ENCODE data around the gene SIX4.
"Not testable (repeated sequence)": the region's sequence is repeated elsewhere in the genome, so short reads cannot be mapped to it uniquely, and the experiment has no call there.

Gene SIX4

DNA sequence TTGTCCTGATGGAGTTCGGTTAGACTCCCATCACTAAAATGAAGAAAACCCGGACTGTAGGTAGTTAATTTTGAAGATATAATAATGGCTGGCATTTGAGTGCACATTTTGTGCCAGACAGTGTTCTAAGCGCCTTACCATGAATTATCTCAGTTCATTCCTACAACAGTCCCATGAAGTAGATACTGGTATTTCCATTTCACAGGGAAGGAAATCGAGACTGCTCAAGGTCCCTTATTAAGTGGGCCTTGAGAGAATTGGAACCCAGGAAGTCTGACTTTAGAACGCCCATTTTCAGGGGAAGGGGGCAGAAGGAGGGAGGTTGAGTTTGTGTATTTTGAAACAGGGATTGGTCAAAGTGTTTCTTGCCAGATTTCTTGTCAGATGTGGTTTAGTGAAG lies 11.3 kb upstream of the SIX4 start:
- no peaks in the 10 kb centered on the region for H3K9me3 ChIP-seq (ENCODE audit: insufficient read depth, low read length, severe bottlenecking)
- H3K4me1 ChIP-seq (ENCODE audit: insufficient read depth, low read length): peaks cover 21% of the 10 kb centered on the region
- H3K27ac ChIP-seq (ENCODE audit: low read length): peak overlapping the region; percentile 85
- H2AFZ ChIP-seq (ENCODE audit: low read depth, low read length): peak overlapping the region; percentile 96
- peaks cover 54% of the 10 kb centered on the region for H3K79me2 ChIP-seq (ENCODE audit: insufficient read depth, low read length)
- peak overlapping the region; percentile 80 to 87 for H3K4me3 ChIP-seq (ENCODE audit: low read depth in 1 of 2, low read length in 2 of 2)
- peak; percentile 33; the same call in 1 of the 3 replicates for ATAC-seq (ENCODE audit: insufficient read depth, low read depth)
- peak overlapping the region; percentile 80 for H3K9ac ChIP-seq (ENCODE audit: low read depth, low read length)
- H3K27me3 ChIP-seq (ENCODE audit: insufficient read depth, low read length, poor library complexity): peaks cover 5% of the 10 kb centered on the region
- H4K20me1 ChIP-seq (ENCODE audit: insufficient read depth, low read length): peaks cover 6% of the 10 kb centered on the region; the same call in 1 of the 2 replicates
- H3K4me2 ChIP-seq (ENCODE audit: insufficient read depth, low read length): peak overlapping the region; percentile 84
- peak; percentile 18 for DNase-seq
- no peaks in the 10 kb centered on the region for H3K36me3 ChIP-seq (ENCODE audit: insufficient read depth, low read length)
- TF ChIP-seq, protein P1, sequence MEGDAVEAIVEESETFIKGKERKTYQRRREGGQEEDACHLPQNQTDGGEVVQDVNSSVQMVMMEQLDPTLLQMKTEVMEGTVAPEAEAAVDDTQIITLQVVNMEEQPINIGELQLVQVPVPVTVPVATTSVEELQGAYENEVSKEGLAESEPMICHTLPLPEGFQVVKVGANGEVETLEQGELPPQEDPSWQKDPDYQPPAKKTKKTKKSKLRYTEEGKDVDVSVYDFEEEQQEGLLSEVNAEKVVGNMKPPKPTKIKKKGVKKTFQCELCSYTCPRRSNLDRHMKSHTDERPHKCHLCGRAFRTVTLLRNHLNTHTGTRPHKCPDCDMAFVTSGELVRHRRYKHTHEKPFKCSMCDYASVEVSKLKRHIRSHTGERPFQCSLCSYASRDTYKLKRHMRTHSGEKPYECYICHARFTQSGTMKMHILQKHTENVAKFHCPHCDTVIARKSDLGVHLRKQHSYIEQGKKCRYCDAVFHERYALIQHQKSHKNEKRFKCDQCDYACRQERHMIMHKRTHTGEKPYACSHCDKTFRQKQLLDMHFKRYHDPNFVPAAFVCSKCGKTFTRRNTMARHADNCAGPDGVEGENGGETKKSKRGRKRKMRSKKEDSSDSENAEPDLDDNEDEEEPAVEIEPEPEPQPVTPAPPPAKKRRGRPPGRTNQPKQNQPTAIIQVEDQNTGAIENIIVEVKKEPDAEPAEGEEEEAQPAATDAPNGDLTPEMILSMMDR (IDR thresholded peaks at IDR 0.05; ENCODE audit: borderline replicate concordance, extremely low read depth, low read length, poor library complexity, severe bottlenecking): no peak
- no peak for TF ChIP-seq EZH2 (IDR thresholded peaks at IDR 0.05; ENCODE audit: borderline replicate concordance, low read depth, low read length, severe bottlenecking)

DNA sequence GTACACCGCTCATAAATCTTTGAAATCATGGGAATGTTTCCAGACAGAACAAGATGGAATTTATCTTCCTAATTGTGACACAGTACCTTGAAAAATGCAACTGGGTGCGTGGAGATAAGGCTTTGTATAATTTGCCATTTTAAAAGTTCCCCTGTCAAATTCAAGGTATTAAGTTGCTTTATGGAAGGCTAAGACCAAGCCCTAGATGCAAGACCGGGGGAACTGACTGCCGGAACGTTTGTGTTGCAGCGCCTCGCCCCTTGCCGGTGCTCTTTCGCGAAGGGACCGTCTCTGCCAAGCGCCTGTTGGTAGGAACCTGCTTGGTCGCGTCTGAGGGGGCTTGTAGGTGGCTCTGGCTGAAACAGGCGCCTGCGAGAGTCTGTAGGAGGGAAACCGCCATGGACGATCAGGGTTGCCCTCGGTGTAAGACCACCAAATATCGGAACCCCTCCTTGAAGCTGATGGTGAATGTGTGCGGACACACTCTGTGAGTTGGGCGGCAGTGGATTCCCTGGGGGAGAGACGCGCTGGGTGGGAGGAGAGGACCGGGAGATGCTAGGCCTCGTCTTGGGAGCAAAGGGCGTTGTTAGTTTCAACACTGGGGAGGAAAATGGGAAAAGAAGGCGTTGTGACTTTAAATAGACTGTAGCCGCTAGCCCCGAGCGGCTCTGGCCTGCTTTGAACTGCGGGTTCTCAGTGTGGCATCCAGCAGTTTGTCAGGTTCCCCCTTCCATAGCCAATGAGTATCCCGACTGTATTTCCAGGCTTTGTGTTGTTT lies 10.5 kb upstream of the SIX4 start, which contains the start of gene MNAT1:
MNAT1 (plus strand) TSS at position 297 of the 778 bp plus-strand sequence; CDS start at position 399, 102 bp downstream.
- H2AFZ ChIP-seq (ENCODE audit: low read depth, low read length): peak within 1 kb of the TSS; percentile 96
- peaks cover 5% of the 10 kb centered on the region for H3K27me3 ChIP-seq (ENCODE audit: insufficient read depth, low read length, poor library complexity)
- peak within 1 kb of the TSS; percentile 84 for H3K4me2 ChIP-seq (ENCODE audit: insufficient read depth, low read length)
- ATAC-seq (ENCODE audit: insufficient read depth, low read depth): peak; percentile 97
- H3K79me2 ChIP-seq (ENCODE audit: insufficient read depth, low read length): peaks cover 47% of the 10 kb centered on the region
- H3K9ac ChIP-seq (ENCODE audit: low read depth, low read length): peak within 1 kb of the TSS; percentile 80
- peak within 1 kb of the TSS; percentile 80 to 87 for H3K4me3 ChIP-seq (ENCODE audit: low read depth in 1 of 2, low read length in 2 of 2)
- peak within 1 kb of the TSS; percentile 85 for H3K27ac ChIP-seq (ENCODE audit: low read length)
- H4K20me1 ChIP-seq (ENCODE audit: insufficient read depth, low read length): peaks cover 6% of the 10 kb centered on the region; the same call in 1 of the 2 replicates
- H3K36me3 ChIP-seq (ENCODE audit: insufficient read depth, low read length): no peaks in the 10 kb centered on the region
- peak; percentile 87 for DNase-seq
- no peaks in the 10 kb centered on the region for H3K9me3 ChIP-seq (ENCODE audit: insufficient read depth, low read length, severe bottlenecking)
- TF ChIP-seq, protein P1 (IDR thresholded peaks at IDR 0.05; ENCODE audit: borderline replicate concordance, extremely low read depth, low read length, poor library complexity, severe bottlenecking): no peak
- no peak for TF ChIP-seq EZH2 (IDR thresholded peaks at IDR 0.05; ENCODE audit: borderline replicate concordance, low read depth, low read length, severe bottlenecking)
- peaks cover 21% of the 10 kb centered on the region for H3K4me1 ChIP-seq (ENCODE audit: insufficient read depth, low read length)

GRCh38 chr14:60732840-60733483 lies 8.8 kb upstream of the SIX4 start:
- no peak for TF ChIP-seq EZH2 (IDR thresholded peaks at IDR 0.05; ENCODE audit: borderline replicate concordance, low read depth, low read length, severe bottlenecking)
- TF ChIP-seq, protein P1 (IDR thresholded peaks at IDR 0.05; ENCODE audit: borderline replicate concordance, extremely low read depth, low read length, poor library complexity, severe bottlenecking): no peak
- ATAC-seq (ENCODE audit: insufficient read depth, low read depth): no peak
- 0 out of 2 replicates have a peak, but pooled peaks cover 2% of the 10 kb centered on the region for H4K20me1 ChIP-seq (ENCODE audit: insufficient read depth, low read length)
- H3K4me1 ChIP-seq (ENCODE audit: insufficient read depth, low read length): peaks cover 21% of the 10 kb centered on the region
- no peaks in the 10 kb centered on the region for H3K9me3 ChIP-seq (ENCODE audit: insufficient read depth, low read length, severe bottlenecking)
- no peak overlapping the region for H3K4me3 ChIP-seq (ENCODE audit: low read depth in 1 of 2, low read length in 2 of 2)
- H3K36me3 ChIP-seq (ENCODE audit: insufficient read depth, low read length): no peaks in the 10 kb centered on the region
- H3K27ac ChIP-seq (ENCODE audit: low read length): no peak overlapping the region
- DNase-seq: no peak
- no peak overlapping the region for H3K4me2 ChIP-seq (ENCODE audit: insufficient read depth, low read length)
- H2AFZ ChIP-seq (ENCODE audit: low read depth, low read length): peak overlapping the region; percentile 46; the same call in 1 of the 2 replicates
- H3K9ac ChIP-seq (ENCODE audit: low read depth, low read length): no peak overlapping the region
- peaks cover 31% of the 10 kb centered on the region for H3K79me2 ChIP-seq (ENCODE audit: insufficient read depth, low read length)
- H3K27me3 ChIP-seq (ENCODE audit: insufficient read depth, low read length, poor library complexity): peaks cover 5% of the 10 kb centered on the region

DNA sequence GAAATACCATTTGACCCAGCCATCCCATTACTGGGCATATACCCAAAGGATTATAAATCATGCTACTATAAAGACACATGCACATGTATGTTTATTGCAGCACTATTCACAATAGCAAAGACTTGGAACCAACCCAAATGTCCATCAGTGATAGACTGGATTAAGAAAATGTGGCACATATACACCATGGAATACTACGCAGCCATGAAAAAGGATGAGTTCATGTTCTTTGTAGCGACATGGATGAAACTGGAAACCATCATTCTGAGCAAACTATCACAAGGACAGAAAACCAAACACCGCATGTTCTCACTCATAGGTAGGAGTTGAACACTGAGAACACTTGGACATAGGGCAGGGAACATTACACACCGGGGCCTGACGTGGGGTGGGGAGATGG lies 7.1 kb upstream of the SIX4 start:
- H3K27me3 ChIP-seq (ENCODE audit: insufficient read depth, low read length, poor library complexity); H2AFZ ChIP-seq (ENCODE audit: low read depth, low read length); H3K9ac ChIP-seq (ENCODE audit: low read depth, low read length); DNase-seq; H4K20me1 ChIP-seq (ENCODE audit: insufficient read depth, low read length); H3K4me2 ChIP-seq (ENCODE audit: insufficient read depth, low read length); ATAC-seq (ENCODE audit: insufficient read depth, low read depth); H3K27ac ChIP-seq (ENCODE audit: low read length); H3K36me3 ChIP-seq (ENCODE audit: insufficient read depth, low read length); H3K9me3 ChIP-seq (ENCODE audit: insufficient read depth, low read length, severe bottlenecking); H3K4me3 ChIP-seq (ENCODE audit: low read depth in 1 of 2, low read length in 2 of 2): not testable (repeated sequence)
- H3K4me1 ChIP-seq (ENCODE audit: insufficient read depth, low read length): peaks cover 22% of the 10 kb centered on the region
- peaks cover 17% of the 10 kb centered on the region for H3K79me2 ChIP-seq (ENCODE audit: insufficient read depth, low read length)

Data from DND-41 (cell line).